ENCODE data around the gene CA10. TPM values are rescaled to one million over a fixed set of nuclear protein-coding genes. Genes with fewer than 3 reads are reported as not detected.

Gene CA10
- total RNA-seq, 1 experiment from 2014 or later, result not detected

GRCh38 chr17:51768706-51769105, 389.8 kb downstream of the CA10 start:
- BruUV-seq (replicated peaks), result no TSS peak
- intact Hi-C loops (cut with micrococcal nuclease; ENCODE audit: unreplicated experiment), result no loop called here
- ChIA-PET CTCF (no interaction called here), POLR2A (ENCODE audit: low non-redundant PET) (no interaction called here)
- Histone ChIP-seq H3K27me3 (replicated peaks; ENCODE audit: insufficient read depth, low read depth, low read length, poor library complexity) (peaks cover 4% of the 10 kb centered on the region), H3K4me1 (ENCODE audit: insufficient read depth, low read length, poor library complexity, severe bottlenecking) (no peaks in the 10 kb centered on the region), H3K4me3 (ENCODE audit: low read depth, low read length, poor library complexity, severe bottlenecking) (no peak overlapping the region), H3K27ac (ENCODE audit: low read depth, low read length, poor library complexity, severe bottlenecking) (no peak overlapping the region), H3K36me3 (ENCODE audit: insufficient read depth, low read length, poor library complexity, severe bottlenecking) (no peaks in the 10 kb centered on the region), H3K9me3 (ENCODE audit: low read depth, low read length, poor library complexity, severe bottlenecking) (no peaks in the 10 kb centered on the region)
- TF ChIP-seq CTCF (conservative IDR thresholded peaks at IDR 0.05; ENCODE audit: low read depth, low read length) (no peak), EZH2 (IDR thresholded peaks at IDR 0.05; ENCODE audit: borderline replicate concordance, low read depth, low read length, poor library complexity, severe bottlenecking) (no peak)
- no peak for DNase-seq (ENCODE audit: low spot score)

GRCh38 chr17:51767287-51767686, 391.2 kb downstream of the CA10 start:
- no peak overlapping the region for H3K4me3 ChIP-seq (ENCODE audit: low read depth, low read length, poor library complexity, severe bottlenecking)
- H3K9me3 ChIP-seq (ENCODE audit: low read depth, low read length, poor library complexity, severe bottlenecking), result no peaks in the 10 kb centered on the region
- DNase-seq (ENCODE audit: low spot score), result no peak
- no peaks in the 10 kb centered on the region for H3K36me3 ChIP-seq (ENCODE audit: insufficient read depth, low read length, poor library complexity, severe bottlenecking)
- ChIA-PET CTCF (no interaction called here), POLR2A (ENCODE audit: low non-redundant PET) (no interaction called here)
- H3K27me3 ChIP-seq (replicated peaks; ENCODE audit: insufficient read depth, low read depth, low read length, poor library complexity), result peaks cover 8% of the 10 kb centered on the region
- no TSS peak for BruUV-seq (replicated peaks)
- intact Hi-C loops (cut with micrococcal nuclease; ENCODE audit: unreplicated experiment), result no loop called here
- no peaks in the 10 kb centered on the region for H3K4me1 ChIP-seq (ENCODE audit: insufficient read depth, low read length, poor library complexity, severe bottlenecking)
- TF ChIP-seq EZH2 (IDR thresholded peaks at IDR 0.05; ENCODE audit: borderline replicate concordance, low read depth, low read length, poor library complexity, severe bottlenecking) (no peak), CTCF (conservative IDR thresholded peaks at IDR 0.05; ENCODE audit: low read depth, low read length) (no peak)
- no peak overlapping the region for H3K27ac ChIP-seq (ENCODE audit: low read depth, low read length, poor library complexity, severe bottlenecking)

GRCh38 chr17:51765282-51766135, 393.0 kb downstream of the CA10 start:
- CTCF ChIA-PET, result interaction anchor here (0.7 to 1.5 kb wide), 2 partner anchors 338 to 341 kb away, joined by 3 to 15 read pairs; no protein-coding TSS in a partner anchor
- intact Hi-C loops (cut with micrococcal nuclease; ENCODE audit: unreplicated experiment), result loop anchor here (2.0 kb wide), 1 partner anchor 341 kb away; no protein-coding TSS in a partner anchor

More at GRCh38 chr17:51765282-51766135, 393.0 kb downstream of the CA10 start:
- no peak overlapping the region for H3K4me3 ChIP-seq (ENCODE audit: low read depth, low read length, poor library complexity, severe bottlenecking)
- no peaks in the 10 kb centered on the region for H3K36me3 ChIP-seq (ENCODE audit: insufficient read depth, low read length, poor library complexity, severe bottlenecking)
- no peaks in the 10 kb centered on the region for H3K4me1 ChIP-seq (ENCODE audit: insufficient read depth, low read length, poor library complexity, severe bottlenecking)
- no peak overlapping the region for H3K27ac ChIP-seq (ENCODE audit: low read depth, low read length, poor library complexity, severe bottlenecking)
- no peaks in the 10 kb centered on the region for H3K9me3 ChIP-seq (ENCODE audit: low read depth, low read length, poor library complexity, severe bottlenecking)
- no peak for DNase-seq (ENCODE audit: low spot score)
- H3K27me3 ChIP-seq (replicated peaks; ENCODE audit: insufficient read depth, low read depth, low read length, poor library complexity), result peaks cover 12% of the 10 kb centered on the region
- POLR2A ChIA-PET (ENCODE audit: low non-redundant PET), result no interaction called here
- no peak for TF ChIP-seq EZH2 (IDR thresholded peaks at IDR 0.05; ENCODE audit: borderline replicate concordance, low read depth, low read length, poor library complexity, severe bottlenecking)
- no peak for TF ChIP-seq CTCF (conservative IDR thresholded peaks at IDR 0.05; ENCODE audit: low read depth, low read length)
- no TSS peak for BruUV-seq (replicated peaks)

All from A673 (cell line).